ENCODE measurements around the gene ANKMY1.

DNA sequence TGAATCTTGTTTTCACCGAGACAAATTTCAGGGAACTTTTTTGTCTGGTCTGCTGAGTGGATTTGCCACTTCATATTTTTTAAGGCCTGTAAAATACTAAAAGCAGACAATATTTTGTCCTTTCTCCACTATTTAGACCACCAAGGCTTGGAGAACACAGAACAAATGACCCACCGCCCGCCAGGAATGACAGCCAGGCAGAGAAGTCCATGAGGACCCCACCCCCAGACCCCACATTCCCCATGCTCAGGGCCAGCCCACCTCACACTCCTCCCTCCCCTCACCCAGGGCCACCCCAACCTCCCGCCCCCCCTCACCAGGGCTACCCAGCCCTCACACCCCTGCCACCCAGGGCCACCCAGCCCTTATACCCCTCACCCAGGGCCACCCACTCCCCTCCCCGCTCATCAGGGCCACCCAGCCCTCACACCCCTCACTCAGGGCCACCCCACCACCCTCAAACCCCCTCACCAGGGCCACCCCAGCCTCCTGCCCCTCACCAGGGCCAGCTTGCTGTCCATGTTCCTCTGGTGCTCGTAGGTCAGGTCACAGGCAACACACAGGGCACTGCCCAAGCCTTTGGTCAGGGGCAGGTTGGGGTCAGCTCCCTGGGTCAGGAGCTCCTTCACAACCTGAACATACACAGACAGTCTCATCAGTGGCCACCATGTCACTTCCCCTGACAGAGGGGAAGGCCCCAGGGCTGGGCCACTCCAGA, 50.6 kb downstream of the ANKMY1 start:
- TF ChIP-seq EZH2phosphoT487 (IDR thresholded peaks at IDR 0.05; ENCODE audit: borderline replicate concordance, low read length), result no peak
- TF ChIP-seq, protein P1, sequence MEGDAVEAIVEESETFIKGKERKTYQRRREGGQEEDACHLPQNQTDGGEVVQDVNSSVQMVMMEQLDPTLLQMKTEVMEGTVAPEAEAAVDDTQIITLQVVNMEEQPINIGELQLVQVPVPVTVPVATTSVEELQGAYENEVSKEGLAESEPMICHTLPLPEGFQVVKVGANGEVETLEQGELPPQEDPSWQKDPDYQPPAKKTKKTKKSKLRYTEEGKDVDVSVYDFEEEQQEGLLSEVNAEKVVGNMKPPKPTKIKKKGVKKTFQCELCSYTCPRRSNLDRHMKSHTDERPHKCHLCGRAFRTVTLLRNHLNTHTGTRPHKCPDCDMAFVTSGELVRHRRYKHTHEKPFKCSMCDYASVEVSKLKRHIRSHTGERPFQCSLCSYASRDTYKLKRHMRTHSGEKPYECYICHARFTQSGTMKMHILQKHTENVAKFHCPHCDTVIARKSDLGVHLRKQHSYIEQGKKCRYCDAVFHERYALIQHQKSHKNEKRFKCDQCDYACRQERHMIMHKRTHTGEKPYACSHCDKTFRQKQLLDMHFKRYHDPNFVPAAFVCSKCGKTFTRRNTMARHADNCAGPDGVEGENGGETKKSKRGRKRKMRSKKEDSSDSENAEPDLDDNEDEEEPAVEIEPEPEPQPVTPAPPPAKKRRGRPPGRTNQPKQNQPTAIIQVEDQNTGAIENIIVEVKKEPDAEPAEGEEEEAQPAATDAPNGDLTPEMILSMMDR (conservative IDR thresholded peaks at IDR 0.05; ENCODE audit: low read depth, low read length), result no peak

All from PC-3 (cell line).